K562 (cell line): ENCODE measurements around the gene HSD3B7. TPM values are rescaled to one million over a fixed set of nuclear protein-coding genes. Genes with fewer than 3 reads are reported as not detected.

Experiments used
- GTF2F1 ChIP-seq: IDR thresholded peaks from 2 replicates; pipeline ENCODE4 v1.6.1; 2011; ENCODE audit warnings: low read depth, low read length, improper control_type of control experiment
- HBP1 ChIP-seq: fragments of 450-650 bp; formaldehyde crosslinking; IDR thresholded peaks from 2 replicates; pipeline ENCODE4 v1.4.0; 2022; ENCODE audit warnings: missing genetic modification characterization
- MAZ ChIP-seq, 2 experiments: fragments of 450-650 bp in 1 of 2; sonication (generic) in 1 of 2; formaldehyde crosslinking; IDR thresholded peaks in 1 of 2; conservative IDR thresholded peaks in 1 of 2; 2 replicates each; pipeline versions ENCODE4 v1.4.0 to v1.5.0; 2020; ENCODE audit warnings: mild to moderate bottlenecking in 1 of 2, missing genetic modification reagents in 1 of 2
- NBN ChIP-seq: fragments of 450-650 bp; IDR thresholded peaks from 2 replicates; pipeline ENCODE4 v1.6.1; 2016; ENCODE audit warnings: low read depth, mild to moderate bottlenecking
- NR4A1 ChIP-seq, 2 experiments: fragments of 250-450 bp in 1 of 2; fragments of 450-650 bp in 1 of 2; sonication (Bioruptor Pico) in 1 of 2; IDR thresholded peaks; 2 replicates each; pipeline versions ENCODE4 v1.4.0 to v1.6.1; 2016 to 2020; ENCODE audit warnings: mild to moderate bottlenecking in 2 of 2, missing compliant biosample characterization in 1 of 2, missing genetic modification characterization in 1 of 2, moderate library complexity in 1 of 2
- PYGO2 ChIP-seq: fragments of 450-650 bp; IDR thresholded peaks from 2 replicates; pipeline ENCODE4 v1.6.1; 2016; ENCODE audit warnings: mild to moderate bottlenecking, missing genetic modification characterization, moderate library complexity, missing compliant biosample characterization
- RFX5 ChIP-seq: IDR thresholded peaks from 2 replicates; pipeline ENCODE4 v1.6.1; 2011; ENCODE audit warnings: low read depth, mild to moderate bottlenecking, improper control_type of control experiment, low read length
- SFPQ ChIP-seq: fragments of 200-400 bp; formaldehyde crosslinking; IDR thresholded peaks from 2 replicates; pipeline ENCODE4 v1.6.1; 2017; ENCODE audit warnings: mild to moderate bottlenecking, low read depth, low read length, moderate library complexity
- SIX5 ChIP-seq, 2 experiments: IDR thresholded peaks; 2 replicates each; pipeline ENCODE4 v1.6.1; 2011; ENCODE audit warnings: low read length in 2 of 2, borderline replicate concordance in 1 of 2, low read depth in 1 of 2, mild to moderate bottlenecking in 1 of 2, moderate library complexity in 1 of 2; ENCODE audit not compliant: insufficient read depth in 1 of 2
- SMARCE1 ChIP-seq: fragments of 450-650 bp; IDR thresholded peaks from 2 replicates; pipeline ENCODE4 v1.7.1; 2016; ENCODE audit warnings: mild to moderate bottlenecking
- THRAP3 ChIP-seq: fragments of 450-650 bp; IDR thresholded peaks from 2 replicates; pipeline ENCODE4 v1.6.1; 2016; ENCODE audit warnings: mild to moderate bottlenecking, inconsistent platforms, borderline replicate concordance
- WHSC1 ChIP-seq: IDR thresholded peaks from one replicate; pipeline ENCODE4 v1.6.1; 2012; ENCODE audit warnings: low read length, control low read depth, inconsistent platforms
- ZC3H4 ChIP-seq: sonication (generic); formaldehyde crosslinking; IDR thresholded peaks from 2 replicates; pipeline ENCODE4 v1.9.0; 2021; ENCODE audit warnings: missing genetic modification reagents, borderline replicate concordance
- ZNF408 ChIP-seq: fragments of 250-450 bp; sonication (Bioruptor Pico); IDR thresholded peaks from 2 replicates; pipeline ENCODE4 v1.4.0; 2020; ENCODE audit warnings: low read depth, mild to moderate bottlenecking, moderate library complexity
- ZNF444 ChIP-seq: fragments of 250-450 bp; sonication (Bioruptor Pico); IDR thresholded peaks from 2 replicates; pipeline ENCODE4 v1.4.0; 2020; ENCODE audit warnings: mild to moderate bottlenecking, moderate library complexity
- ZNF780A ChIP-seq: fragments of 250-450 bp; sonication (Bioruptor Pico); IDR thresholded peaks from 2 replicates; pipeline ENCODE4 v1.5.0; 2021; ENCODE audit warnings: mild to moderate bottlenecking
- polyA plus RNA-seq, 8 experiments: library from polyadenylated mRNA; depleted of rRNA in 4 of 8; stranded (reverse) in 5 of 8; unstranded in 3 of 8; fragments of >200 nt; fragmentation: Nextera tagmentation in 2 of 8; fragmentation: Illumina TruSeq in 1 of 8; extraction: Ambion mirVana in 2 of 8; extraction: Trizol in 1 of 8; gene quantifications; 2 replicates each; pipeline versions ENCODE4 v1.2.1 to v1.2.3, GENCODE V29; 2011 to 2014; ENCODE audit warnings: inconsistent platforms in 1 of 8, missing spikeins in 1 of 8
- total RNA-seq, 7 experiments: library from RNA; depleted of rRNA in 6 of 7; stranded (reverse); fragments of >200 nt in 6 of 7; fragmentation: Illumina TruSeq in 2 of 7; extraction: Trizol in 2 of 7; gene quantifications; 2 replicates each; pipeline versions ENCODE4 v1.2.1 to v1.2.3, GENCODE V29; 2011 to 2021; ENCODE audit warnings: low replicate concordance in 1 of 7
- TF ChIP-seq, protein P1 (sequence below): fragments of 250-450 bp; sonication (Bioruptor Pico); IDR thresholded peaks from 2 replicates; pipeline ENCODE4 v1.5.0; 2021; ENCODE audit warnings: mild to moderate bottlenecking, borderline replicate concordance
- TF ChIP-seq, protein P2 (sequence below): fragments of 450-650 bp; IDR thresholded peaks from 2 replicates; pipeline ENCODE4 v1.6.1; 2016; ENCODE audit warnings: borderline replicate concordance

The HSD3B7 gene
- total and polyA plus RNA-seq, 9 of the 15 experiments (the other 6 are each of a cell fraction or from before 2014, with no cell fraction given), result 5.4 to 49.1 (median 23.0) TPM

DNA sequence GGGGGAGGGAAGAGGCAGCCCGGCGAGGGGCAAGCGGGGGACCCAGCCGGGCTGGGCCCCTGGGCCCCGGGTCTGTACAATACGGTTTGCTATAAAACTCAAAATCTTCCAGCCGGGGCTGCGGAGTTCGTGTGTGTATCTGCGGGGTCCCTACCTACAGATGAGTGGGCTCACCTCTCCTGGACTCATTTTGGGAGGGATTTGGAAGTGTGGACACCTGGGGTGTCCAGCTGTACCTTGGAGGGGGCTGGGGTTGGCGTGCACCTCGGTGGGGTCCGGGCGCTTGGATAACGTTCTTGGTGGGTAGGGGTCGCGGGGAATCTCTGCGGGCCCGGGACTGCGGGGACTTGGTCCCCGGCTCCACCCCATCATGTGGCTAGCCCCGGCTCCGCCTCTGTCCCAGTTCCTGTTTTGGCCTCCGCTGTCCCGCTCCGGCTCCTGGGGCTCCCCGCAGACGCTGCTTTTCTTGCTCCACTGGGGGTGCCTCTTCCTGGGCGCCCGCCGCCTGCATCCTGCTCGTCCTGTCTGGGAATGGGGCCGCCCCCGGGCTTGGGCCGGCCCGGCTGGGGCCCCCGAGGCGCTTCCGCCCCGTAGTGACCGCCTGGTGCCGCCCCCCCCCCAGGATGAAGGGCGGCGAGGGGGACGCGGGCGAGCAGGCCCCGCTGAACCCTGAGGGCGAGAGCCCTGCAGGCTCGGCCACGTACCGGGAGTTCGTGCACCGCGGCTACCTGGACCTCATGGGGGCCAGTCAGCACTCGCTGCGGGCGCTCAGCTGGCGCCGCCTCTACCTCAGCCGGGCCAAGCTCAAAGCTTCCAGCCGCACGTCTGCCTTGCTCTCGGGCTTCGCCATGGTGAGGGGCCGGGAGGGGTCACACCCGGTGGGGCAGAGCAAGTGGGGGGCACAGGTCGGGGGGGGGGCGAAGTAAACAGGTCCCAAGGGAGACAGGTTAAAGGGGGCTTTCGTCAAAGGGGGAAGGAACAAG is 36.0 kb upstream of the HSD3B7 start, which contains the start of gene ORAI3 (continued):
- TF ChIP-seq HBP1 (CRISPR knock-in tag), result no peak
- no peak for TF ChIP-seq SFPQ
- TF ChIP-seq, protein P1, sequence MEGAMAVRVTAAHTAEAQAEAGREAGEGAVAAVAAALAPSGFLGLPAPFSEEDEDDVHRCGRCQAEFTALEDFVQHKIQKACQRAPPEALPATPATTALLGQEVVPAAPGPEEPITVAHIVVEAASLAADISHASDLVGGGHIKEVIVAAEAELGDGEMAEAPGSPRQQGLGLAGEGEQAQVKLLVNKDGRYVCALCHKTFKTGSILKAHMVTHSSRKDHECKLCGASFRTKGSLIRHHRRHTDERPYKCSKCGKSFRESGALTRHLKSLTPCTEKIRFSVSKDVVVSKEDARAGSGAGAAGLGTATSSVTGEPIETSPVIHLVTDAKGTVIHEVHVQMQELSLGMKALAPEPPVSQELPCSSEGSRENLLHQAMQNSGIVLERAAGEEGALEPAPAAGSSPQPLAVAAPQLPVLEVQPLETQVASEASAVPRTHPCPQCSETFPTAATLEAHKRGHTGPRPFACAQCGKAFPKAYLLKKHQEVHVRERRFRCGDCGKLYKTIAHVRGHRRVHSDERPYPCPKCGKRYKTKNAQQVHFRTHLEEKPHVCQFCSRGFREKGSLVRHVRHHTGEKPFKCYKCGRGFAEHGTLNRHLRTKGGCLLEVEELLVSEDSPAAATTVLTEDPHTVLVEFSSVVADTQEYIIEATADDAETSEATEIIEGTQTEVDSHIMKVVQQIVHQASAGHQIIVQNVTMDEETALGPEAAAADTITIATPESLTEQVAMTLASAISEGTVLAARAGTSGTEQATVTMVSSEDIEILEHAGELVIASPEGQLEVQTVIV, result no peak
- no peak for TF ChIP-seq SIX5 (IDR thresholded peaks at IDR 0.05; ENCODE audit: borderline replicate concordance in 1 of 2, insufficient read depth in 1 of 2, low read depth in 1 of 2, low read length in 2 of 2)
- TF ChIP-seq WHSC1, result no peak
- no peak for TF ChIP-seq THRAP3
- no peak for TF ChIP-seq GTF2F1
- no peak for TF ChIP-seq ZNF408 (CRISPR knock-in tag)
- no peak for TF ChIP-seq RFX5
- no peak for TF ChIP-seq NBN
- TF ChIP-seq MAZ (CRISPR knock-in tag; conservative IDR thresholded peaks at IDR 0.05 in 1 of 2, IDR thresholded peaks at IDR 0.05 in 1 of 2), result peak; percentile 53 to 59; a peak in 3 of 4 replicates
- no peak for TF ChIP-seq ZNF444 (CRISPR knock-in tag)
- no peak for TF ChIP-seq ZNF780A (CRISPR knock-in tag)
- TF ChIP-seq NR4A1 (CRISPR knock-in tag; IDR thresholded peaks at IDR 0.05), result no peak
- TF ChIP-seq NR4A1 (tag; IDR thresholded peaks at IDR 0.05), result no peak
- no peak for TF ChIP-seq PYGO2
- no peak for TF ChIP-seq SMARCE1
- no peak for TF ChIP-seq ZC3H4
- TF ChIP-seq, protein P2, sequence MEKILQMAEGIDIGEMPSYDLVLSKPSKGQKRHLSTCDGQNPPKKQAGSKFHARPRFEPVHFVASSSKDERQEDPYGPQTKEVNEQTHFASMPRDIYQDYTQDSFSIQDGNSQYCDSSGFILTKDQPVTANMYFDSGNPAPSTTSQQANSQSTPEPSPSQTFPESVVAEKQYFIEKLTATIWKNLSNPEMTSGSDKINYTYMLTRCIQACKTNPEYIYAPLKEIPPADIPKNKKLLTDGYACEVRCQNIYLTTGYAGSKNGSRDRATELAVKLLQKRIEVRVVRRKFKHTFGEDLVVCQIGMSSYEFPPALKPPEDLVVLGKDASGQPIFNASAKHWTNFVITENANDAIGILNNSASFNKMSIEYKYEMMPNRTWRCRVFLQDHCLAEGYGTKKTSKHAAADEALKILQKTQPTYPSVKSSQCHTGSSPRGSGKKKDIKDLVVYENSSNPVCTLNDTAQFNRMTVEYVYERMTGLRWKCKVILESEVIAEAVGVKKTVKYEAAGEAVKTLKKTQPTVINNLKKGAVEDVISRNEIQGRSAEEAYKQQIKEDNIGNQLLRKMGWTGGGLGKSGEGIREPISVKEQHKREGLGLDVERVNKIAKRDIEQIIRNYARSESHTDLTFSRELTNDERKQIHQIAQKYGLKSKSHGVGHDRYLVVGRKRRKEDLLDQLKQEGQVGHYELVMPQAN, result no peak
